ENCODE results near the gene MINK1.
"Not testable (repeated sequence)": the region's sequence is repeated elsewhere in the genome, so short reads cannot be mapped to it uniquely, and the experiment has no call there.

The MINK1 gene

DNA sequence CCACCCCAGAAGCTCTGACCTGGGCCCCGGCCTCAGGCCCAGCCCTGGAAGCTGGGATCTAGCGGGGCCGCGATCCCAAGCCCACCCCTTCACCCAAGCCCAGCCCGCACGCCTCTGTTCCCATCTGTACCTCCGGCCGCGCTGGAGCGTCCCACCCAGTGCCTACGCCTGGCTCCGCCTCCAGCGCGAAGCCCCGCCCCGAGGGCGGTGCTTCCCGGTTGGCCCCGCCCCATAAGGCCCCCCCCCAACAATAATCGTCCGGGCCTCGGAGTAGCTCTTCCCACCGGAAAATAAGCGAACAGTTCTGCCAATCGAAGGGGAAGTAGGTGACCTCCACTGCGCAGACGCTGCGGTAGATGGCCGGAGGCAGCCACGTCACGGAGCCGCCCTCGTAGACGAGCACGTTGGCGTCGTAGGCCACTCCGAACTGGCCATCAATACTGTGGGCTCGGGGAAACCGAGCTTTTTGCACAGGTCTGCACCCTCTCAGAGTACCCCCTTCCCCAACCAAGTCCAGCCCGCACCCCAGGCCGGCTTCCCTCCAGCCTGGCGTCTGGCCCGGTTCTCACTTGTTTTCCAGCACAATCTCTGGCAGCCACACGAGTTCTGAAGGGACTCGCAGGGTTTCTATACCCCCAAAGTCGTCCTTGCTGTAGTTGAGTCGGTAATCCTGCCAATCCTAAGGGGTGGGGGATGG, 68.7 kb downstream of the MINK1 start:
- no peak for DNase-seq

GRCh38 chr17:4902540-4902939, 69.4 kb downstream of the MINK1 start:
- no peak for DNase-seq

DNA sequence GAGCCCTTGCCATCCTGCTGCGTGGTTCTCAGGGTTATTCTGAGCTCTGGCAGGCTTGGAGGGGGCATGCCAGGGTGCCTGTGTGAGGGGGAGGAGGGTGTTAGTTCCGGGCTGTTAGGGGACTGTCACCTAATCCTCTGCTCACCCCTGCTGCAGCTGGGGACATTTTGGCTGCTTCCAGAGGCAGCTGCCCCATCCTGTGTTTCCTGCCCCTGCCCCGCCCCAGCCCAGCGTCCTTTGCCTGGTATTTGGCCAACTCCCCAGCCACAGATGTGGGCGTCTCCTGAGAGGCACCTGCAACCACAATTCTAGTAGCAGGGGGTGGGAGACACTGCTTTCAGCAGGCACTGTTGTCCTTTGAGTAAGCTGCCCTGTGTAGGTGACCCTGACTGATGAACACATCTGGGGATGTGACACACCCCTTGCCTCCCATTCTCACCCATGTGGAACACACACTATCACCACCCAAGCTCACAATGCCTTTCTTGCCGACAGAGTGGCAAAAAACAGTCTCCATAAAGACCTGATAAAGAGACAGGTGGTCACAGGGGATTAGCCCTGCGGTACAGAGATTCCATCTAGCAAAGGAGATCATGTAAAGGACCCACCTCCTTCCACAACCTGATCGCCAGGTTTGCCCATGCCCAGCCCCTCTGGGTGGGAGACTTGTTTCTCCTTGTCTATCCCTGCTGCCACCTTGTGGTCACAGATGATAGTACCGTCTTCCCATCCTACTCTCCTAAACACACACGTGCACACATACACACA, 70.1 kb downstream of the MINK1 start, which contains the start of gene CHRNE:
Gene CHRNE (minus strand): TSS at position 48 of the 768 bp plus-strand sequence. CDS start 35 bp downstream, at position 13.
- peak; percentile 52 for DNase-seq

GRCh38 chr17:4906642-4907041, 73.5 kb downstream of the MINK1 start:
- DNase-seq: not testable (repeated sequence)

DNA sequence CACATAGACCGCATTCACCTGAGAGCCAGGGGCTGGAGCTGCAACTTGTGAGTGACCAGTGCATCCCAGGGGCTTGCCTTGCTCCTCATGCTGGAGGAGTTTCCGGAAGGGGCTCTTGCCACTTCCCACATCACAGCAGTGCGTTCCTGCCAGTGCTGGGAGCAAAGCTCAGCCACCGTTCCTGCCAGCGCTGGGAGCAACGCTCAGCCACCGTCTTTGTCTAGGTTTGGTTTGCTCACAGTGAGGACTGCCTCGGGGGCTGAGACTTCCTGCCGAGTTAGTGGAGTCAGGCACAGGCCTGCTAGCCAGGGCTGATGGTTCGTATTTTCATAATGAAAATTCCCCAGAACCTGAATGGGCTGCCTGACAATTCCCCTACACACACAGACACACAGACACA, 75.2 kb downstream of the MINK1 start:
- DNase-seq: peak; percentile 21

- peak; percentile 46 for DNase-seq
Observed at GRCh38 chr17:4908711-4909496, 75.8 kb downstream of the MINK1 start.

- DNase-seq: no peak
Observed at GRCh38 chr17:4913994-4914393, 80.9 kb downstream of the MINK1 start.

DNA sequence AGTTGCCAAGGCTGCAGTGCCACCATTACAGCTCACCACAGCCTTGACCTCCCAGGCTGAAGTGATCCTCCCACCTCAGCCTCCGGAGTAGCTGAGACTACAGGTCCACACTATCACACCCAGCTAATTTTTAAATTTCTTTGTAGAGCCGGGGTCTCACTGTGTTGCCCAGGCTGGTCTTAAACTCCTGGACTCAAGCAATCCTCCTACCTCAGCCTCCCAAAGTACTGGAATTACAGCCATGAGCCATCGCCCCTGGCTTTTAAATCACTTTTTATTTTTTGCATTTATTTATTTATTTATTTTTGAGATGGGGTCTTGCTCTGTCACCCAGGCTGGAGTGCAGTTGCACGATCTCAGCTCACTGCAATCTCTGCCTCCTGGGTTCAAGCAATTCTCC, 81.4 kb downstream of the MINK1 start:
- not testable (repeated sequence) for DNase-seq

- DNase-seq: no peak
Observed at GRCh38 chr17:4919511-4920047, 86.4 kb downstream of the MINK1 start.

DNA sequence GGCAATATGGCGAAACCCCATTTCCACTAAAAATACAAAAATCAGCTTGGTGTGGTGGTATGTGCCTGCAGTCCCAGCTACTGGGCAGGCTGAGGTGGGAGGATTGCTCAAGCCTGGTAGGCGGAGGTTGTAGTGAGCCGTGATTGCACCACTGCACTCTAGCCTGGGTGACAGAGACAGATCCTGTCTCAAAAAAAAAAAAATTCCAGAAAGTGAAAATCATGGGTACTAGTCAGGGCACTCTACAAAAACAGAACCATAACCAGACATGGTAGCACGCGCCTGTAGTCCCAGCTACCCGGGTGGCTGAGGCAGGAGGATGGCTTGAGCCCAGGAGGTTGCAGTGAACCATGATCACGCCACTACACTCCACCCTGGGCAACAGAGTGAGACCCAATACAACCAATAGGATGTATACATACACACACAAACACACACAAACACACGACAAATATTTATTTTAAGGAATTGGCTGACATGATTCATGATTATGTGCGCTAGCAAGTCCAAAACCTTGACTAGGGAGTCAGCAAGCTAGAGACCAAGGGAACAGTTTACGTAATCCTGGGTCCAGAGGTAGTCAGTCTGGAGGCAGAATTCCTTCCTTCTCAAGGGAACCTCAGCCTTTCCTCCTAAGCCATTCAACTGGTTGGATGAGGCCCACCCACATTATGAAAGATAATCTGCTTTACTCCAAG, 87.4 kb downstream of the MINK1 start:
- DNase-seq: no peak

DNA sequence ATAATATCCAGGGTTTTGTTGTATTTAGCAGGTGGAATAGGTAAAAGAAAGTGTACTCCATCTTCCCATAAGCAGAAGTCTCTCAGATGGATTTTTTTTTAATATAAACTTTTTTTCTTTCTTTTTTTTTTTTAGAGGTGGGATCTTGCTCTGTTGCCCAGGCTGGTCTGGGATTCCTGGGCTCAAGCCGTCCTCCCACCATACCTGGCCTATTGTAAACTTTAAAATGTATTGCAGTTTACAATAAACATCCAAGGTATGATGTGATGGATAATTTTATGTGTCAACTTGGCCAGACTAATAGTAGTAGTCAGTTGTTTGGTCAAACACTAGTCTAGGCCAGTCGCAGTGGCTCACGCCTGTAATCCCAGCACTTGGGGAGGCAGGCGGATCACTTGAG, 88.2 kb downstream of the MINK1 start:
- no peak for DNase-seq

DNA sequence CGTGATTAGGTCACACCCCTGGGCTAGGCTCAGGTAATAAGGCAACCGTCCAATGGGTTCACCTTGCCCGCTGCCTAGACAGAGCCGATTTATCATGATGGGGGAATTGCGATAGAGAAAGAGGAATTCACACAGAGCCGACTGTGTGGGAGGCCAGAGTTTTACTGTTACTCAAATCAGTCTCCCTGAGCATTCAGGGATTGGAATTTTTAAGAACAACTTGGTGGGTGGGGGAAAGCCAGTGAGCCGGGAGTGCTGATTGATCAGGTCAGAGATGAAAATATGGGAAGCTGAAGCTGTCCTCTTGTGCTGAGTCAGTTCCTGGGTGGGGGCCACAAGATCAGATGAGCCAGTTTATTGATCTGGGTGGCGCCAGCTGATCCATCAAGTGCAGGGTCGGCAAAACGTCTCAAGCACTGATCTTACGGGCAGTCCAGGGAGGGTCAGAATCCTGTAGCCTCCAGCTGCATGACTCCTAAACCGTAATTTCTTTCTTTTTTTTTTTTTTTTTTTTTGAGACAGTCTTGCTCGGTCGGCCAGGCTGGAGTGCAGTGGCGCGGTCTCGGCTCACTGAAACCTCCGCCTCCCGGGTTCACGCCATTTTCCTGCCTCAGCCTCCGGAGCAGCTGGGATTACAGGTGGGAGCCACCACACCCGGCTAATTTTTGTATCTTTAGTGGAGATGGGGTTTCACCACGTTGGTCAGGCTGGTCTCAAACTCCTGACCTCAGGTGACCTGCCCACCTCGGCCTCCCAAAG, 93.6 kb downstream of the MINK1 start:
- not testable (repeated sequence) for DNase-seq

GRCh38 chr17:4928881-4929280, 95.7 kb downstream of the MINK1 start:
- no peak for DNase-seq

DNA sequence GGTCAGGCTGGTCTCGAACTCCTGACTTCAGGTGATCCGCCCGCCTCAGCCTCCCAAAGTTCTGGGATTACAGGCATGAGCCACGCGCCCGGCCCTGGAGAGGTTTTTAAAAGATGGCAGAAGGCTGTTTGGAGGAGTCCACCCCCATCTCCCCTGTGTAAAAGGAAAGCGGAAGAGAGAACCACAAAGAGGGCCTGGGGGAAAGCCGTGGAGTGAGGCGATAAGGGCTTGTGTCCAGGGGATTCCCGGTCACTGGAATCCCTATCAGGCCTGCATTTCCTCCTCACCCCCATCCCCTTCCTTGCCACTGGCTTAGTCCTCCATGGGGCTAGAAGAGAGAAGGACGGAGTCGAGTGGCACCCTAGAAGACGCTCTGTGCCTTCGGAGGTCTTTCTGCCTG, 98.8 kb downstream of the MINK1 start, which contains the start of gene GP1BA:
Gene GP1BA (plus strand): TSS at position 315 of the 400 bp plus-strand sequence. CDS start 328 bp downstream, outside the sequence.
- no peak for DNase-seq

DNA sequence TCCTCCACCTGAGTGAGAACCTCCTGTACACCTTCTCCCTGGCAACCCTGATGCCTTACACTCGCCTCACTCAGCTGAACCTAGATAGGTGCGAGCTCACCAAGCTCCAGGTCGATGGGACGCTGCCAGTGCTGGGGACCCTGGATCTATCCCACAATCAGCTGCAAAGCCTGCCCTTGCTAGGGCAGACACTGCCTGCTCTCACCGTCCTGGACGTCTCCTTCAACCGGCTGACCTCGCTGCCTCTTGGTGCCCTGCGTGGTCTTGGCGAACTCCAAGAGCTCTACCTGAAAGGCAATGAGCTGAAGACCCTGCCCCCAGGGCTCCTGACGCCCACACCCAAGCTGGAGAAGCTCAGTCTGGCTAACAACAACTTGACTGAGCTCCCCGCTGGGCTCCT, 99.6 kb downstream of the MINK1 start:
- DNase-seq: no peak

DNA sequence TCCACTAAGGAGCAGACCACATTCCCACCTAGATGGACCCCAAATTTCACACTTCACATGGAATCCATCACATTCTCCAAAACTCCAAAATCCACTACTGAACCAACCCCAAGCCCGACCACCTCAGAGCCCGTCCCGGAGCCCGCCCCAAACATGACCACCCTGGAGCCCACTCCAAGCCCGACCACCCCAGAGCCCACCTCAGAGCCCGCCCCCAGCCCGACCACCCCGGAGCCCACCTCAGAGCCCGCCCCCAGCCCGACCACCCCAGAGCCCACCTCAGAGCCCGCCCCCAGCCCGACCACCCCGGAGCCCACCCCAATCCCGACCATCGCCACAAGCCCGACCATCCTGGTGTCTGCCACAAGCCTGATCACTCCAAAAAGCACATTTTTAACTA, 100.5 kb downstream of the MINK1 start:
- DNase-seq: no peak

GRCh38 chr17:4934173-4934979, 101.2 kb downstream of the MINK1 start:
- DNase-seq: no peak

DNA sequence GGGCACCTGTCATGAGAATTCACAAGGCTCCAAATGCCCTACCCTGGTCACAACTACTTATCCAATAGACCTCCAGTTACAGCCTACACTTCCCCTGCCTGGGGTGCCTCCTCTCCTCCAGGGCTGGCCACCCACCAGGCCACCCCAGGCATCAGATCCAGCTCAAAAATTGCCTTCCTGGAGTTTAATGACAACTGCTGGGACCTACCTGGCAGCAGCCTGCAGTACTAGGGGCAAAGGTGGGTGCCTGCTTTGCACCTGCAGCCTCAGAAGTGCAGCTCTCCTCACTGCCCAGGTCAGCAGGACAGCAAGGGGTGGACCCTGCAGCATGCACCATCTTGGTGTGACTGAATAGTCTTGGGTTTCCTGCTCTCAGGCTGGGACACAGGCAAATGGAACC, 102.5 kb downstream of the MINK1 start:
- DNase-seq: no peak

GRCh38 chr17:4936436-4936835, 103.3 kb downstream of the MINK1 start:
- DNase-seq: no peak

DNA sequence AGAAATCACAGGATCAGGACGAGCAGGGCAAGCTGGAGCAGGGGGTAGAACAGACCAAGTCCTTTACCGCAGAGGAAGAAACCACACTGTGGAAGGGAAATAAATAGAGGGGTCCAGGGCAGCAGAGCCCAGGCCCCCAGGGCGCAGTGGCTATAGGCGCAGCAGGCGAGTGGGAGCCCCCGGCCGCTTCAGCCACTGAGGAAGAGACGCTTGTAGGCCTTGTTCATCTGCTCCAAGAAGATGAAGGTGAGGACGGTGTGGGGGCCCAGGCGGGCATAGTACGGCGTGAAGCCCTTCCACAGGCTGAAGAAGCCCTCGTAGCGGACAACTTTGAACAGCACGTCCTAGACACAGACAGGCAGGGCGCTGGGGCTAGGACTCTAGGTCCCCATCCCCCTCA, 104.4 kb downstream of the MINK1 start:
- no peak for DNase-seq

- DNase-seq: no peak
Observed at GRCh38 chr17:4938069-4938491, 104.9 kb downstream of the MINK1 start.

Data from COR-L47 (cell line).